Heart left ventricle (tissue), 16 donors: Measurements from ENCODE around the gene RPP38. TPM values are rescaled to one million over a fixed set of nuclear protein-coding genes. Genes with fewer than 3 reads are reported as not detected.

Source experiments
- ATAC-seq, 4 donors: fragments of 200-7000 bp; cut with Tn5 transposase; one replicate each; pipeline ENCODE4 v1.9.1; 2020 to 2022; ENCODE audit warnings: moderate library complexity in 4 of 4, mild to moderate bottlenecking in 3 of 4, moderate number of reproducible peaks in 1 of 4
- DNase-seq, 5 donors: peaks; one replicate each; pipeline ENCODE4 v3.0.0-alpha.2; 2020
- H3K27ac ChIP-seq, 12 donors: fragments of 200-600 bp; sonication (generic) in 4 of 12; one replicate each; pipeline versions ENCODE4 v1.5.0 to v1.8.0; 2016 to 2022; ENCODE audit warnings: mild to moderate bottlenecking in 2 of 12
- H3K27me3 ChIP-seq, 9 donors: fragments of 200-600 bp; sonication (generic) in 2 of 9; one replicate each; pipeline versions ENCODE4 v1.5.1 to v1.8.0; 2016 to 2022; ENCODE audit warnings: mild to moderate bottlenecking in 3 of 9
- H3K36me3 ChIP-seq, 9 donors: fragments of 200-600 bp; sonication (generic) in 2 of 9; one replicate each; pipeline versions ENCODE4 v1.5.0 to v1.8.0; 2018 to 2022; ENCODE audit warnings: mild to moderate bottlenecking in 2 of 9
- H3K4me1 ChIP-seq, 12 donors: fragments of 200-600 bp; sonication (generic) in 4 of 12; one replicate each; pipeline versions ENCODE4 v1.5.0 to v1.8.0; 2016 to 2022; ENCODE audit warnings: mild to moderate bottlenecking in 3 of 12
- H3K4me3 ChIP-seq, 12 donors: fragments of 200-600 bp; sonication (generic) in 4 of 12; one replicate each; pipeline versions ENCODE4 v1.5.0 to v1.8.0; 2017 to 2022; ENCODE audit warnings: mild to moderate bottlenecking in 9 of 12, moderate library complexity in 4 of 12
- H3K9me3 ChIP-seq, 12 donors: fragments of 200-600 bp; sonication (generic) in 4 of 12; one replicate each; pipeline versions ENCODE4 v1.5.0 to v1.8.0; 2016 to 2022; ENCODE audit warnings: mild to moderate bottlenecking in 1 of 12
- POLR2A ChIP-seq, 2 donors: fragments of 450-650 bp; IDR thresholded peaks; one replicate each; pipeline ENCODE4 v1.6.1; 2017; ENCODE audit warnings: antibody characterized with exemption in 2 of 2, mild to moderate bottlenecking in 2 of 2, moderate library complexity in 2 of 2
- WGBS, 4 donors: extraction: QIAGEN DNeasy Blood & Tissue Kit in 2 of 4; methylation state at CpG; one replicate each; pipeline versions ENCODE4 v1.1.5 to v1.1.7; 2013 to 2018; 5-methylcytosine and 5-hydroxymethylcytosine counted together
- intact Hi-C, 10 donors: fragments of 100-400 bp; cut with DNase I; formaldehyde crosslinking; loops; one replicate each; pipeline versions ENCODE4 v1.11.1 to v1.14.2; 2022
- polyA plus RNA-seq, 2 donors: library from polyadenylated mRNA; stranded (reverse); fragments of 200-250 nt; gene quantifications; one replicate each; pipeline ENCODE4 v1.2.3, GENCODE V29; 2013
- total RNA-seq, 9 donors: library from RNA; depleted of rRNA in 2 of 9; stranded (reverse); fragments of >200 nt in 2 of 9; fragmentation: NEBNext Ultra II Directional in 3 of 9; extraction: Animal tissue kit (Norgen Biotek cat#: 25700) in 3 of 9; gene quantifications; one replicate each; pipeline versions ENCODE4 v1.1.0 to v1.2.4, GENCODE V29; 2016 to 2023
- TF ChIP-seq, protein P1 (sequence below), 12 donors: fragments of 200-600 bp; sonication (generic) in 4 of 12; IDR thresholded peaks; one replicate each; pipeline versions ENCODE4 v1.5.0 to v1.8.0; 2018 to 2022; ENCODE audit warnings: antibody characterized with exemption in 12 of 12, mild to moderate bottlenecking in 5 of 12
- donor health status: ischemic (EF 13 %, LVEDD 7.1; RV severe dilation, severe dysfunction).
- donor health status: healthy with polysubstance abuse.
- donor health status: DM: no; HTN: yes; CAD: no.
- donor health status: DM: no; HTN: no; CAD: no.
- donor health status: ischemic (EF 25% LVEDD 6.9; RV normal size, moderate dysfunction).
- donor health status: ischemic (EF 25% LVEDD 5.7; RV mildly dilated, moderate dysfunction).
- donor health status: healthy.
- donor health status: DM: yes; HTN: yes; CAD: no.
- donor health status: ischemic (EF 35%, LVEDD 5.7; RV mildly dilated, moderate dysfunction).
- donor health status: nonischemic (EF 11% LVEDD 7.7; RV severe dilation, severe dysfunction).
- donor health status: DM: yes; HTN: yes; CAD: no.
- donor health status: PGD.
- donor health status: ischemic (EF 29% LVEDD 5.4; RV normal size, mild dysfunction).
- donor health status: nonischemic (EF 23%, LVEDD 6.1; RV moderate dilation, normal function).

The RPP38 gene
- total and polyA plus RNA-seq, 11 donors, result 7.2 to 15.5 (median 9.5) TPM

DNA sequence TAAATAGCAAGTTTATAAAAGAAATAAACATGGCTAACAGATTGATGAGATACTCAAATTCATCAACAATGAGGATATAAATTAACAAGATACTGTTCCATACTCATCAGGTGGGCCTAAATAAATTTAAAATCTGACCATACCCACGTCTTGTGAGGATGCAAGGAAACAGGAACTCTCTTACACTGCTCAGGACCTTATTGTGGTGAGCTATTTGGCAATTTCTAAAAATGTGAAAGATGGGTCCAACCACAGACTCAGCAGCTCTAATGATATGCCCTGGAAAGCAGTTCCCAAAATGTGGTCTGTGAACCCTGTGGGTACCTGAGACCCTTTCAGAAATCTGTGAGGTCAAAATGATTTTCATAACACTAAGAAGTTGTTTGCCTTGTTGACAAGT is 21.5 kb downstream of the RPP38 start:
- Histone ChIP-seq H3K9me3 (peaks cover 0 to 12% (median 0%) of the 10 kb centered on the region in 12 donors), H3K36me3 (peaks cover 0 to 94% (median 61%) of the 10 kb centered on the region in 9 donors), H3K27me3 (no peaks in the 10 kb centered on the region), H3K27ac (no peak overlapping the region), H3K4me1 (peaks cover 0 to under 1% (median 0%) of the 10 kb centered on the region in 12 donors), H3K4me3 (no peak overlapping the region)
- intact Hi-C loops, result no loop called here
- TF ChIP-seq POLR2A (IDR thresholded peaks at IDR 0.05), result no peak
- TF ChIP-seq, protein P1, sequence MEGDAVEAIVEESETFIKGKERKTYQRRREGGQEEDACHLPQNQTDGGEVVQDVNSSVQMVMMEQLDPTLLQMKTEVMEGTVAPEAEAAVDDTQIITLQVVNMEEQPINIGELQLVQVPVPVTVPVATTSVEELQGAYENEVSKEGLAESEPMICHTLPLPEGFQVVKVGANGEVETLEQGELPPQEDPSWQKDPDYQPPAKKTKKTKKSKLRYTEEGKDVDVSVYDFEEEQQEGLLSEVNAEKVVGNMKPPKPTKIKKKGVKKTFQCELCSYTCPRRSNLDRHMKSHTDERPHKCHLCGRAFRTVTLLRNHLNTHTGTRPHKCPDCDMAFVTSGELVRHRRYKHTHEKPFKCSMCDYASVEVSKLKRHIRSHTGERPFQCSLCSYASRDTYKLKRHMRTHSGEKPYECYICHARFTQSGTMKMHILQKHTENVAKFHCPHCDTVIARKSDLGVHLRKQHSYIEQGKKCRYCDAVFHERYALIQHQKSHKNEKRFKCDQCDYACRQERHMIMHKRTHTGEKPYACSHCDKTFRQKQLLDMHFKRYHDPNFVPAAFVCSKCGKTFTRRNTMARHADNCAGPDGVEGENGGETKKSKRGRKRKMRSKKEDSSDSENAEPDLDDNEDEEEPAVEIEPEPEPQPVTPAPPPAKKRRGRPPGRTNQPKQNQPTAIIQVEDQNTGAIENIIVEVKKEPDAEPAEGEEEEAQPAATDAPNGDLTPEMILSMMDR (IDR thresholded peaks at IDR 0.05), result no peak
- DNase-seq (no peak), ATAC-seq (no peak)
- WGBS, 4 donors, result 82 to 89% (median 86%) methylated on average over 1 of the region's 1 CpG

DNA sequence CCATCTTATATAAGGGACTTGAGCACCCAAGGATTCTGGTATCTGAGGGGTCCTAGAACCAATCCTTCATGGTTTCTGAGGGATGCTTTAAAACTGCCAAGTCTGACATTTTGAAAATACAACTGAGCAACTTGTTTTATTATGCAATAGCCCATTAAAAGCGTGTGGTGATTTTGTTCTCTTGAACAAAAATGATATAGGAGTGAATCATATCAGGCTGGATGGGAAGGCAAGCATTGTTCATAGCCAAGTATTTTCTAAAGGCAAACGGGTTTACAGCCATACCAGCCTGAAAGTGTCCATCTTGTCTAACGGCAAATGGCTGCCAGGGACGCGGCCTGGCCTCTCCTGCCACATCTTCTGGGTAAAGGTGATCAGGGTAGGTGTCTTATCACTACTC is 23.4 kb downstream of the RPP38 start:
- Histone ChIP-seq H3K27me3 (no peaks in the 10 kb centered on the region), H3K36me3 (peaks cover 0 to 96% (median 62%) of the 10 kb centered on the region in 9 donors), H3K27ac (no peak overlapping the region), H3K4me3 (no peak overlapping the region), H3K4me1 (peaks cover 0 to 2% (median 0%) of the 10 kb centered on the region in 12 donors), H3K9me3 (peaks cover 0 to 12% (median 0%) of the 10 kb centered on the region in 12 donors)
- no peak for TF ChIP-seq POLR2A (IDR thresholded peaks at IDR 0.05)
- TF ChIP-seq, protein P1 (IDR thresholded peaks at IDR 0.05), result no peak
- DNase-seq (no peak), ATAC-seq (no peak)
- intact Hi-C loops, result no loop called here
- 92 to 98% (median 95%) methylated on average over 5 of the region's 5 CpGs for WGBS, 4 donors

DNA sequence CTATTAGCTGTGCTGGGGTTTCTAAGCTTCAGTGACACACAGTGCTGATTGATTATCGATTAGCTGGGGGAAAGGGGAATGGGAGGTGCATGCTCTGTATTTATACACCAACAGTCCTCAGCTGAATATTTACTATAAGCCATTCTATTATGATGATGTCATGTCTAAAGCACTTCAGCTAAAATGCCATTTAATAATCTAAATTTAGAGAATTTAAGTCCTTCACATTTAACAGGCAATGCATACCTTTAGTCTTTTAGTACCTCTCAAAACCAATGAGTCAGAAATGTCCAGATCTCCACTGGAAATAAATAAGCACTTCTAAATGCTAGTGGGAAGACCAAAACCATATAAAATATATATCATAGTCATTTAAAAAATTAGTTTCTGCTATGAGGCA is 24.6 kb downstream of the RPP38 start:
- TF ChIP-seq, protein P1 (IDR thresholded peaks at IDR 0.05), result no peak
- TF ChIP-seq POLR2A (IDR thresholded peaks at IDR 0.05), result no peak
- Histone ChIP-seq H3K27me3 (no peaks in the 10 kb centered on the region), H3K36me3 (peaks cover 0 to 97% (median 68%) of the 10 kb centered on the region in 9 donors), H3K4me3 (no peak overlapping the region), H3K4me1 (peaks cover 0 to 2% (median 0%) of the 10 kb centered on the region in 12 donors), H3K9me3 (peaks cover 0 to 2% (median 0%) of the 10 kb centered on the region in 12 donors), H3K27ac (no peak overlapping the region)
- intact Hi-C loops, result no loop called here
- 87 to 98% (median 95%) methylated on average over 1 of the region's 1 CpG for WGBS, 4 donors
- DNase-seq, result no peak
- ATAC-seq, result no peak

DNA sequence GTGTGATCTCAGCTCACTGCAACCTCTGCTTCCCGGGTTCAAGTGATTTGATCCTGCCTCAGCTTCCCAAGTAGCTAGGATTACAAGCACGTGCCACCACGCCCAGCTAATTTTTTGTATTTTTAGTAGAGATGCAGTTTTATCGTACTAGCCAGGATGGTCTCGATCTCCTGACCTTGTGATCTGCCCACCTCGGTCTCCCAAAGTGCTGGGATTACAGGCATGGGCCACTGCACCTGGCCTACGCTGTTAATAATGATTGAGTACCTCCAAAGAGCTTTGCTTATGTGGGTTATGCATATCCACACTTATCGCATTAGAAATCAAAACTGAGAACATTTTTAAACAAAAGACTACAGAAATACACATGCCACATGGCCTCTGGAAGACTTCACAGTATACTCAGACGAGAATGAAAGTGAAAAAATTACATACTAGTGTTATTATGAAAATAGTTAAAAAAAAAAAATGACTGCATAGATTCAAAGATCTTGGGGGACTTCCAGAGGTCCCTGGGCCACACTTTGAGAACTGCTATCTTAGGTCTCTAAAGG is 25.4 kb downstream of the RPP38 start:
- no peak for ATAC-seq
- Histone ChIP-seq H3K4me1 (peaks cover 0 to 2% (median 0%) of the 10 kb centered on the region in 12 donors), H3K36me3 (peaks cover 0 to 95% (median 65%) of the 10 kb centered on the region in 9 donors), H3K27ac (no peak overlapping the region), H3K9me3 (no peaks in the 10 kb centered on the region), H3K27me3 (no peaks in the 10 kb centered on the region), H3K4me3 (no peak overlapping the region)
- TF ChIP-seq, protein P1 (IDR thresholded peaks at IDR 0.05), result no peak
- TF ChIP-seq POLR2A (IDR thresholded peaks at IDR 0.05), result no peak
- intact Hi-C loops, result no loop called here
- no peak for DNase-seq
- WGBS, 4 donors, result 92 to 95% (median 94%) methylated on average over 9 of the region's 9 CpGs
